ENCODE data around the gene HTR1D.
"Not testable (repeated sequence)": the region's sequence is repeated elsewhere in the genome, so short reads cannot be mapped to it uniquely, and the experiment has no call there.

The HTR1D gene

DNA sequence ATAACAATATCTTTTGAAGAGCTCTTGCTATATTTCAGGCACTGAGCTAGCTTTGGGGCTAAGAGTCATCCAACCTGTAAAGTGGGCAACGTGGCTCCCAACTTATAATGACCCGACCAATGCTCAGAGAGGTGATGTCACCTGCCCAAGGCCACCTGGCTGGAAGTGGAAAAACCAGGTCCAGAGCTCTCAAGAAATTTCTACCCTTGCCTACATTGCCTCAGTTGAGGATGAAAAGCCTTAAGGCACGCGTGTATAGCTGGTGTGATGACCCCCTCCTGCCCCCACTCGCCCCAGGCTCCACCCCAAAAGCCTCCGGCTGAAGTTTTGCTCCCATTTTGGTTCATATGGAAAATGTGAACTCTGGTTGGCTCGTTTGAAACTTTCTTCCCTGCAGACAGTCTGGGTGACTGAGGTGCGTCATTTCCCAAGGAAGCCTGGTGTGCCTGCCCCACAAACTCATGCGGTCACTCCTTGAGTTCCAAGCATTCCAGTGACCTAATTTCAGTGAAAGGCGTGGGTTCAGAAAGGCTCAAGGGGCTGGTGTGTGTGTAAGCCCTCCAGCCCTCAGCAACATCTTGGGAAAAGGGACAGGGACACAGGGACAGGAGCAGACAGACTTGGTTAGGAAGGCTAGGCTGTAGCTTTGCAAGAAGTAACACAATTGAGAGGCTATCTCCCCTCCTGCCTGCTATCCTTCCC is 20.5 kb downstream of the HTR1D start:
- peak; percentile 95 to 100 for DNase-seq (ENCODE audit: low read depth in 2 of 2)
- TF ChIP-seq, protein P1, sequence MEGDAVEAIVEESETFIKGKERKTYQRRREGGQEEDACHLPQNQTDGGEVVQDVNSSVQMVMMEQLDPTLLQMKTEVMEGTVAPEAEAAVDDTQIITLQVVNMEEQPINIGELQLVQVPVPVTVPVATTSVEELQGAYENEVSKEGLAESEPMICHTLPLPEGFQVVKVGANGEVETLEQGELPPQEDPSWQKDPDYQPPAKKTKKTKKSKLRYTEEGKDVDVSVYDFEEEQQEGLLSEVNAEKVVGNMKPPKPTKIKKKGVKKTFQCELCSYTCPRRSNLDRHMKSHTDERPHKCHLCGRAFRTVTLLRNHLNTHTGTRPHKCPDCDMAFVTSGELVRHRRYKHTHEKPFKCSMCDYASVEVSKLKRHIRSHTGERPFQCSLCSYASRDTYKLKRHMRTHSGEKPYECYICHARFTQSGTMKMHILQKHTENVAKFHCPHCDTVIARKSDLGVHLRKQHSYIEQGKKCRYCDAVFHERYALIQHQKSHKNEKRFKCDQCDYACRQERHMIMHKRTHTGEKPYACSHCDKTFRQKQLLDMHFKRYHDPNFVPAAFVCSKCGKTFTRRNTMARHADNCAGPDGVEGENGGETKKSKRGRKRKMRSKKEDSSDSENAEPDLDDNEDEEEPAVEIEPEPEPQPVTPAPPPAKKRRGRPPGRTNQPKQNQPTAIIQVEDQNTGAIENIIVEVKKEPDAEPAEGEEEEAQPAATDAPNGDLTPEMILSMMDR (IDR thresholded peaks at IDR 0.05; ENCODE audit: low read depth, low read length) = no peak
- no peak overlapping the region for H3K4me3 ChIP-seq (replicated peaks in 1 of 2; ENCODE audit: low read depth in 2 of 2, low read length in 2 of 2)

DNA sequence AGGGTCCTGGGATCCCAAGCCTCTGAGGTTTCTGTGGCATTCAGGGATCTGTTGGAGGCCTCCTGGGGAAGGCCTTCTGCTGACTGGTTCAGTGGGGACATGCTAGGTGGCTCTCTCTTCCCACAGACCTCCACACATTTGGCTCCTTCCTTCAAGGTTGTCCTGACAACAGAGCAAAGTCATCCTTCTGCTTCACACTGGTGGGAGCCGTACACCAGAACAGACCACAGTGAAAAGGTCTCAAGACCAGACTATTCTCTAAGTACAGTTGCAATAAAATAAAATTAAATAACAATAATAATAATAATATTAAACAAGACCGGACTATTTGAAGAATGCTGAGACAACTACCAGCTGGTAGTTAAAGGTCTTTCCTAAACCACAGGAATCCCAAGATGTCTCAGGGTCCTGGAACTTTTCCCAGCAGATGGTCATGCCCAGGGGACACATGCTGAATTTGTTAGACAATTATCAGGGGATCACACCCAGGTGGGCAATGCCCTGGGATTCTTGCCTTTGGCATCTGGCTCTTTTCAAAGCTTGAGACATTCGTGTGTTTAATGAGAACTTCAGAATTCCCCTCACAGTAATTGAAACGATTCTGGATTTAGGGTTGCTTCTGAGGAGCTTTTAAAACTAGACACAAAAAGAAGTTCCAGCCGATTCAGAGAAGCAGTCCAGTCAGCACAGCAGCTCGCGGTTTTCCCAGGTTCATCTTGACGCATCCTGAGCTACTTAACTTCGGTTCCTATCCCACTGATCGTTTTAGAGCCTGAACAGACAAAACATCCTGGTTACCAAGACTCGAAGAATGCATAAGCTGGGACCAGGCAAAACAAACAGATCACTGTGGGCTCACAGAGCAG is 22.9 kb downstream of the HTR1D start:
- peak; percentile 80 to 98 for DNase-seq (ENCODE audit: low read depth in 2 of 2)
- H3K4me3 ChIP-seq (replicated peaks in 1 of 2; ENCODE audit: low read depth in 2 of 2, low read length in 2 of 2) = no peak overlapping the region
- TF ChIP-seq, protein P1 (IDR thresholded peaks at IDR 0.05; ENCODE audit: low read depth, low read length) = no peak

DNA sequence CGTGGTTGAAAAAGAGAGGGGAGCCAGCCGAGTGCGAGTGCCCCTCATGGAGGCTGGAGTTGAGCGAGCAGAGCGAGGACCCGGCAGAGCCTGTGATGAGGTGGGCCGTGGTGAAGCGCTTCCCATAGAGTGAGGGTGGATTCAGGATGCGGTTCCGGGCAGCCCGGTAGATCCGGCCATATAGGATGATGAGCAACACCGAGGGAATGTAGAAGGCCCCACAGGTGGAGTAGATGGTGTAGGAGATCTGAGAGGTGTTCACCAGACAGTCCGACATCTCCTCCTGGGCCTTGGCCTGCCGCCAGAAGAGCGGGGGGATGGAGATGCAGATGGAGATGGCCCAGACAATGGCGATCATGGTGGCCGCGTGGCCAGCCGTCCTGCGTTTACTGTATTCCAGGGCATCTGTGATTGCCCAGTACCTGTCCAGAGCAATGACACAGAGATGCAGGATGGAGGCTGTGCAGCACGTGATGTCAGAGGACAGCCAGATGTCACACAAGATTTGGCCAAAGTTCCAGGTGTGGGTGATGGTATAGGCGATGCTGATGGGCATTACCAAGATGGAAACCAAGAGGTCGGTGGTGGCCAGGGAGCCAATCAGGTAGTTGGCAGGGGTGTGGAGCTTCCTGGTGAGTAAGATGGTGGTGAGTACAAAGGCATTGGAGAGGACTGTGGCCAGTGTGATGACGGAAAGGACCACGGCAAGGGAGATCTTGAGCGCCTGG is 23.7 kb downstream of the HTR1D start:
- DNase-seq (ENCODE audit: low read depth in 2 of 2) = no peak
- H3K4me3 ChIP-seq (replicated peaks in 1 of 2; ENCODE audit: low read depth in 2 of 2, low read length in 2 of 2) = no peak overlapping the region
- TF ChIP-seq, protein P1 (IDR thresholded peaks at IDR 0.05; ENCODE audit: low read depth, low read length) = no peak

DNA sequence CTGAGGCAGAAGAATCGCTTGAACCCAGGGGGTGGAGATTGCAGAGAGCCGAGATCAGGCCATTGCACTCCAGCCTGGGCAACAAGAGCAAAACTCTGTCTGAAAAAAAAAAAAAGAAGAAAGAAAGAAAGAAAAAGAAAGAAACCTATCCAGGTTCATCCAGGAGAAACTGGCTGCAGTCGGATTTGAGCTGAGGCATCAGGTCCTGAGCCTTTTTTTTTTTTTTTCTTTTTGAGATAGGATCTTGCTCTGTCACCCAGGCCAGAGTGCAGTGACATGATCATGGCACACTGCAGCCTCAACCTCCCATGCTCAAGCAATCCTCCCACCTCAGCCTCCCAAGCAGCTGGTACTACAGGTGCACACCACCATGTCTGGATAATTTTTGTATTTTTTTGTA is 26.1 kb downstream of the HTR1D start:
- DNase-seq (ENCODE audit: low read depth in 2 of 2) = no peak
- H3K4me3 ChIP-seq (replicated peaks in 1 of 2; ENCODE audit: low read depth in 2 of 2, low read length in 2 of 2) = no peak overlapping the region
- TF ChIP-seq, protein P1 (IDR thresholded peaks at IDR 0.05; ENCODE audit: low read depth, low read length) = no peak

DNA sequence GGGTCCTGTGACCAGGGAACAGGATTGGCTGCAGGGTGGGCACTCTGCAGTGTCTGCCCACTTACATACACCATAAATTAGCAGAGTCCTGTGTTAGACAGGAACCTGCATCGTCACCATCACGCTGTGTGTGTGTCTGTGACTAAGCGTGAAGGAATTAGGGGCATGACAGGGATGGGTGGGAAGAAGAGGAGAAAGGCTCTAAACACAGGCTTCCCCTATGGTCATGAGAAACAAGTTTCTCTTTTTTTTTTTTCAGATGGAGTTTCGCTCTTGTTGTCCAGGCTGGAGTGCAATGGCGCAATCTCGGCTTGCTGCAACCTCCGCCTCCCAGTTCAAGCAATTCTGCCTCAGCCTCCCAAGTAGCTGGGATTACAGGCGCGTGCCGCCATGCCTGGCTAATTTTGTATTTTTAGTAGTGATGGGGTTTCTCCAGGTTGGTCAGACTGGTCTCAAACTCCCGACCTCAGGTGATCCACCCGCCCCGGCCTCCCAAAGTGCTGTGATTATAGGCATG is 28.3 kb downstream of the HTR1D start:
- not testable (repeated sequence) for H3K4me3 ChIP-seq (replicated peaks in 1 of 2; ENCODE audit: low read depth in 2 of 2, low read length in 2 of 2)
- peak; percentile 91 to 95 for DNase-seq (ENCODE audit: low read depth in 2 of 2)

DNA sequence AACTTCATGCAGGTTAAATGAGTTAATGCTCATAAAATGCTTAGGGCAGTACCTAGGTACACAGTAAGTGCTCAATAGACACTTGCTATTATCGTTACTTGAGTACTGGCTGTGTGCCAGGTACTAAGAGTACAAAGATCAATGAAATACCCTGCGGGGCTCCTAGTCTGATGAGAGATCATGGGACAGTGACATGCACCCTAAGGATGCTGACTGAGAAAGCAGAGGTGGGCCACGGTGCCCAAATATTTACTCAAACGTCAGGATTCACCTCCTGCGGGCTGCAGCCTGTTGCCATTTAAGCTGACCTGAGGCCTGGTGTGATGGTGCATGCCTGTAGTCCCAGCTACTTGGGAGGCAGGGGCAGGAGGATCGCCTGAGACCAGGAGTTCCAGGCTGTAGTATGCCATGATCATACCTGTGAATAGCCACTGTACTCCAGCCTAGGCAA is 28.8 kb downstream of the HTR1D start:
- TF ChIP-seq, protein P1 (IDR thresholded peaks at IDR 0.05; ENCODE audit: low read depth, low read length) = no peak
- no peak overlapping the region for H3K4me3 ChIP-seq (replicated peaks in 1 of 2; ENCODE audit: low read depth in 2 of 2, low read length in 2 of 2)
- DNase-seq (ENCODE audit: low read depth in 2 of 2) = no peak

All from cardiac fibroblast (primary cell).